Measurements from ENCODE around the gene MROH2B. TPM values are rescaled to one million over a fixed set of nuclear protein-coding genes. Genes with fewer than 3 reads are reported as not detected.

The MROH2B gene
- total RNA-seq, 2 donors from 2014 or later: 7.3 TPM; not detected in 1

DNA sequence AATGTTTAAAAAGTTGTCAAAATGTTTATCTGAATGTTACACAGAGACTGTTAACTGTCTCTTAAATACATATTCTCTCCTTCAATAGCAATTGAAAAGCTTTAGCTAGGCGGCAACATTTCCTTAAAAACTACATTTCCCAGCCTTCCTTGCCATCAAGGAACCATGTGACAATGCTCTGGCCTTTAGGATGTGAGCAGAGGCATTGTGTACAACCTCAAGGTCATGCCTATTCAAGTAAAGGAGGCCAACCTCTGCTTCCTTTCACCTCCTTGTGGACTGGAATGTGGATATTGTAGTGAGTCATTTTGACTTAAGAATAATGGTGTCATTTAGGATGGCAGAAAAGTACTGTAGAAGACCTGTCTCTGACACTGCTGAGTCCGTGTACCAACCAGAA is 23.7 kb upstream of the MROH2B start:
- 84% methylated on average over 2 of the region's 2 CpGs for WGBS
- no peaks in the 10 kb centered on the region for H3K27me3 ChIP-seq (replicated peaks; ENCODE audit: insufficient read depth)
- no peak overlapping the region for H3K27ac ChIP-seq
- no peak for DNase-seq (ENCODE audit: low spot score)
- TF ChIP-seq POLR2A (IDR thresholded peaks at IDR 0.05): no peak
- TF ChIP-seq, protein P1, sequence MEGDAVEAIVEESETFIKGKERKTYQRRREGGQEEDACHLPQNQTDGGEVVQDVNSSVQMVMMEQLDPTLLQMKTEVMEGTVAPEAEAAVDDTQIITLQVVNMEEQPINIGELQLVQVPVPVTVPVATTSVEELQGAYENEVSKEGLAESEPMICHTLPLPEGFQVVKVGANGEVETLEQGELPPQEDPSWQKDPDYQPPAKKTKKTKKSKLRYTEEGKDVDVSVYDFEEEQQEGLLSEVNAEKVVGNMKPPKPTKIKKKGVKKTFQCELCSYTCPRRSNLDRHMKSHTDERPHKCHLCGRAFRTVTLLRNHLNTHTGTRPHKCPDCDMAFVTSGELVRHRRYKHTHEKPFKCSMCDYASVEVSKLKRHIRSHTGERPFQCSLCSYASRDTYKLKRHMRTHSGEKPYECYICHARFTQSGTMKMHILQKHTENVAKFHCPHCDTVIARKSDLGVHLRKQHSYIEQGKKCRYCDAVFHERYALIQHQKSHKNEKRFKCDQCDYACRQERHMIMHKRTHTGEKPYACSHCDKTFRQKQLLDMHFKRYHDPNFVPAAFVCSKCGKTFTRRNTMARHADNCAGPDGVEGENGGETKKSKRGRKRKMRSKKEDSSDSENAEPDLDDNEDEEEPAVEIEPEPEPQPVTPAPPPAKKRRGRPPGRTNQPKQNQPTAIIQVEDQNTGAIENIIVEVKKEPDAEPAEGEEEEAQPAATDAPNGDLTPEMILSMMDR (IDR thresholded peaks at IDR 0.05): no peak
- no peak for TF ChIP-seq POLR2AphosphoS5 (IDR thresholded peaks at IDR 0.05)
- H3K9me3 ChIP-seq: no peaks in the 10 kb centered on the region
- H3K4me3 ChIP-seq: no peak overlapping the region
- intact Hi-C loops (cut with DNase I): no loop called here
- H3K4me1 ChIP-seq (replicated peaks): no peaks in the 10 kb centered on the region
- no peaks in the 10 kb centered on the region for H3K36me3 ChIP-seq

DNA sequence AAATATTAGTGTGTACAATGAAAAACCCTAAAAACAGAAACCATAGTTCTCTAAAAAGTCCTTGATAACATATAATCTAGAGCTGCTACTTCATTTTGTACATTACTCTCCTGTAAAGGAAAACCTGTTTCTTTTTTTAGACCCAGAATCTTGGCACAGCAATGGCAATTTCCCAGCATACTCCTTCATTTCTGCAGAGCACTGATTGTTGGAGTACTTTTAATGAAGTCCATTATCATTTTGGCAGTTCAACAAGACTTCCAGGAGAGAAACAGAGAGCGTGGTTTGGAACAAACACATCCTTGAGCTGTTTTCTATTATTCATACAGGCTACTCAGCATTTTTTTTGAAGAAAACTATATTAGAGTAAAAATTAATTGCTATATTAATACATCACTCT is 22.7 kb upstream of the MROH2B start:
- H3K9me3 ChIP-seq: no peaks in the 10 kb centered on the region
- no peak overlapping the region for H3K4me3 ChIP-seq
- intact Hi-C loops (cut with DNase I): no loop called here
- WGBS: 75% methylated on average over 1 of the region's 1 CpG
- H3K27me3 ChIP-seq (replicated peaks; ENCODE audit: insufficient read depth): no peaks in the 10 kb centered on the region
- TF ChIP-seq POLR2AphosphoS5 (IDR thresholded peaks at IDR 0.05) (no peak), POLR2A (IDR thresholded peaks at IDR 0.05) (no peak)
- TF ChIP-seq, protein P1 (IDR thresholded peaks at IDR 0.05): no peak
- no peak overlapping the region for H3K27ac ChIP-seq
- H3K36me3 ChIP-seq: no peaks in the 10 kb centered on the region
- no peaks in the 10 kb centered on the region for H3K4me1 ChIP-seq (replicated peaks)
- DNase-seq (ENCODE audit: low spot score): no peak

DNA sequence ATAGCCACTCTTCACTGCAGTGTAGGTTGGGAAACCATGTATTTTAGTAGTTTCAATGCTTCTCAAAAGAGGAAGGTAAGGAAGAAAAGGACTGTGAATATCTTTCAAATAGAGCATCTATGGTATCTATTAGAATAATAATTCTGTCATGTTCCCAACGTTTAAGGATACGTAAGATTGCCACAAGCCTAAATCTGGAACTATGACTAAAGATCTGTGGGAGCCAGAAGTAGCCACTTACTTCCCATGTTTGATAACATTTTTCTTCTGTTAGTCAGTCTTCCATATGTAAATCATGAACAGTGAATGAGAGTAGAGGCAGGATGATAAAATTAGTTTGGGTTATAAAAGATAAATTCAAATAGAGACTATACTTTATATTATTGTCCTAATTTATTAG is 16.3 kb upstream of the MROH2B start:
- Histone ChIP-seq H3K9me3 (no peaks in the 10 kb centered on the region), H3K4me3 (no peak overlapping the region), H3K27me3 (replicated peaks; ENCODE audit: insufficient read depth) (no peaks in the 10 kb centered on the region), H3K36me3 (no peaks in the 10 kb centered on the region), H3K4me1 (replicated peaks) (no peaks in the 10 kb centered on the region), H3K27ac (no peak overlapping the region)
- intact Hi-C loops (cut with DNase I): no loop called here
- DNase-seq (ENCODE audit: low spot score): no peak
- 82% methylated on average over 2 of the region's 2 CpGs for WGBS
- TF ChIP-seq POLR2A (IDR thresholded peaks at IDR 0.05) (no peak), POLR2AphosphoS5 (IDR thresholded peaks at IDR 0.05) (no peak)
- TF ChIP-seq, protein P1 (IDR thresholded peaks at IDR 0.05): no peak

DNA sequence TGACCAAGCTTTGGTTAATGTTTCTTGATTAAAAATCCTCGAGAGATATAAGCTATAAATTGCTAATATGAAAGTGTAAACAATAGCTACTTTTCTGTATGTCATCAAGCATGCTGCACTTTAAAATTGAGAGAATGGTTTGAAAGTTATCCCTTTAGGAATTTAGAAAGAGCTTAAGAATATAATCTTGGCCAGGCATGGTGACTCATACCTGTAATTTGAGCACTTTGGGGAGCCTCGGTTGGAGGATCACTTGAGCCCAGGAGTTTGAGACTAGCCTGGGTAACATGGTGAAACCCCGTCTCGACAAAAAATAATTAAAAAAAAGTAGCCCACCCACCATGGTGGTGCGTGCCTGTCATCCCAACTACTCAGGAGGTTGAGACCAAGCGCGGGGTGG is 12.2 kb upstream of the MROH2B start:
- DNase-seq (ENCODE audit: low spot score): no peak
- Histone ChIP-seq H3K36me3 (no peaks in the 10 kb centered on the region), H3K4me1 (replicated peaks) (no peaks in the 10 kb centered on the region), H3K27me3 (replicated peaks; ENCODE audit: insufficient read depth) (no peaks in the 10 kb centered on the region), H3K9me3 (no peaks in the 10 kb centered on the region), H3K27ac (no peak overlapping the region), H3K4me3 (no peak overlapping the region)
- 89% methylated on average over 7 of the region's 7 CpGs for WGBS
- intact Hi-C loops (cut with DNase I): no loop called here
- TF ChIP-seq, protein P1 (IDR thresholded peaks at IDR 0.05): no peak
- TF ChIP-seq POLR2A (IDR thresholded peaks at IDR 0.05): no peak
- no peak for TF ChIP-seq POLR2AphosphoS5 (IDR thresholded peaks at IDR 0.05)

DNA sequence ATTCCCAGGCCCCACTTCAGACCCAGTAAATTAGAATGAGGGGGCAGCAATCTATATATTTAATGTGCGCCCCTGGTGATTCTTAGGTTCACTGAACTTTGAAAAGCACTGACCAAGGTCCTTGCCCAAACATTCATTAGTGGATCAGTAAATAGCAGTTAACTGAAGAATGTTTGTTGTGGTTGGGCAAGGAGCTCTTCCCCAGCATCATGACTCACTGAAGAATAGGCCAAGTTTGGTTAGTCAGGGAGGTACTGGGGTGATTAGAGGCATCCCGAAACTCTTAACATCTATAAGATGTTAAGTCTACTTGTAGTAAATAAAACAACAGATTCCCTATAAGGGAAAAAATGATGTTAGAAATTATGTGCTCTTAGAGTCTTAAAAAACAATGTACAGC is 833 bp upstream of the MROH2B start:
- Histone ChIP-seq H3K9me3 (no peaks in the 10 kb centered on the region), H3K27me3 (replicated peaks; ENCODE audit: insufficient read depth) (no peaks in the 10 kb centered on the region), H3K27ac (no peak overlapping the region), H3K36me3 (no peaks in the 10 kb centered on the region), H3K4me1 (replicated peaks) (no peaks in the 10 kb centered on the region), H3K4me3 (no peak overlapping the region)
- intact Hi-C loops (cut with DNase I): no loop called here
- TF ChIP-seq, protein P1 (IDR thresholded peaks at IDR 0.05): no peak
- TF ChIP-seq POLR2A (IDR thresholded peaks at IDR 0.05) (no peak), POLR2AphosphoS5 (IDR thresholded peaks at IDR 0.05) (no peak)
- no peak for DNase-seq (ENCODE audit: low spot score)
- WGBS: 82% methylated on average over 2 of the region's 2 CpGs

Data from prostate gland (tissue), 2 donors.